Body of pancreas (tissue), 4 donors: ENCODE measurements around the gene FFAR4. TPM values are rescaled to one million over a fixed set of nuclear protein-coding genes. Genes with fewer than 3 reads are reported as not detected.
A peak's percentile ranks its signal among the peaks of the same experiment; 100 is the strongest.
"Not testable (repeated sequence)": the region's sequence is repeated elsewhere in the genome, so short reads cannot be mapped to it uniquely, and the experiment has no call there.

Experiments used
- ATAC-seq: fragments of 150-250 bp; one replicate; pipeline ENCODE4 v1.9.1; 2016
- DNase-seq, 4 donors: peaks; one replicate each; pipeline ENCODE4 v3.0.0-alpha.2; 2019
- H3K27ac ChIP-seq, 4 donors: fragments of 200-600 bp; sonication (generic); 1 replicate in 3 of 4; 2 replicates in 1 of 4; pipeline versions ENCODE4 v1.5.1 to v1.6.1; 2016 to 2019; ENCODE audit warnings: mild to moderate bottlenecking in 1 of 4, mixed read lengths in 1 of 4, moderate library complexity in 1 of 4
- H3K27me3 ChIP-seq, 2 donors: fragments of 200-600 bp; sonication (generic); one replicate each; pipeline ENCODE4 v1.6.0; 2016; ENCODE audit warnings: mild to moderate bottlenecking in 1 of 2
- H3K36me3 ChIP-seq, 2 donors: fragments of 200-600 bp; sonication (generic); replicated peaks in 1 of 2; 2 replicates each; pipeline ENCODE4 v1.5.1; 2016; ENCODE audit warnings: low read depth in 2 of 2; ENCODE audit not compliant: insufficient read depth in 1 of 2
- H3K4me1 ChIP-seq: fragments of 200-600 bp; sonication (generic); one replicate; pipeline ENCODE4 v1.6.0; 2016
- H3K4me3 ChIP-seq, 2 donors: fragments of 200-600 bp; sonication (generic); 1 replicate in 1 of 2; 2 replicates in 1 of 2; pipeline ENCODE4 v1.5.1; 2016 to 2019
- H3K9me3 ChIP-seq, 3 donors: fragments of 200-600 bp; sonication (generic); 1 replicate in 2 of 3; 2 replicates in 1 of 3; pipeline ENCODE4 v1.5.1; 2016
- POLR2A ChIP-seq, 3 donors: fragments of 450-650 bp; IDR thresholded peaks; one replicate each; pipeline ENCODE4 v1.6.1; 2016; ENCODE audit warnings: antibody characterized with exemption in 3 of 3, mild to moderate bottlenecking in 2 of 3
- WGBS, 2 donors: methylation state at CpG; one replicate each; pipeline ENCODE4 v1.1.5; 2017; 5-methylcytosine and 5-hydroxymethylcytosine counted together
- intact Hi-C: fragments of 100-400 bp; cut with DNase I; formaldehyde crosslinking; loops from one replicate; pipeline ENCODE4 v1.15.1; 2023
- total RNA-seq, 2 donors: library from RNA; depleted of rRNA; stranded (reverse); fragments of >200 nt; gene quantifications; one replicate each; pipeline ENCODE4 v1.1.0, GENCODE V29; 2016
- TF ChIP-seq, protein P1 (sequence below), 7 experiments: fragments of 450-650 bp in 4 of 7; fragments of 200-600 bp in 3 of 7; sonication (generic) in 3 of 7; IDR thresholded peaks; one replicate each; pipeline ENCODE4 v1.5.1; 2016 to 2019; ENCODE audit warnings: antibody characterized with exemption in 7 of 7

FFAR4 gene
- total RNA-seq = 1 to 10 TPM in 1 of 2 donors, under 1 TPM in 1; 0.78 to 2.3 TPM

- H3K4me3 ChIP-seq = no peak within 1 kb of the TSS
- intact Hi-C loops = no loop called here
- peak within 1 kb of the TSS in 2 of 4 donors; percentile 39 to 41 for H3K27ac ChIP-seq
- H3K9me3 ChIP-seq = no peaks in the 10 kb centered on the region
- no peaks in the 10 kb centered on the region for H3K36me3 ChIP-seq
- TF ChIP-seq, protein P1, sequence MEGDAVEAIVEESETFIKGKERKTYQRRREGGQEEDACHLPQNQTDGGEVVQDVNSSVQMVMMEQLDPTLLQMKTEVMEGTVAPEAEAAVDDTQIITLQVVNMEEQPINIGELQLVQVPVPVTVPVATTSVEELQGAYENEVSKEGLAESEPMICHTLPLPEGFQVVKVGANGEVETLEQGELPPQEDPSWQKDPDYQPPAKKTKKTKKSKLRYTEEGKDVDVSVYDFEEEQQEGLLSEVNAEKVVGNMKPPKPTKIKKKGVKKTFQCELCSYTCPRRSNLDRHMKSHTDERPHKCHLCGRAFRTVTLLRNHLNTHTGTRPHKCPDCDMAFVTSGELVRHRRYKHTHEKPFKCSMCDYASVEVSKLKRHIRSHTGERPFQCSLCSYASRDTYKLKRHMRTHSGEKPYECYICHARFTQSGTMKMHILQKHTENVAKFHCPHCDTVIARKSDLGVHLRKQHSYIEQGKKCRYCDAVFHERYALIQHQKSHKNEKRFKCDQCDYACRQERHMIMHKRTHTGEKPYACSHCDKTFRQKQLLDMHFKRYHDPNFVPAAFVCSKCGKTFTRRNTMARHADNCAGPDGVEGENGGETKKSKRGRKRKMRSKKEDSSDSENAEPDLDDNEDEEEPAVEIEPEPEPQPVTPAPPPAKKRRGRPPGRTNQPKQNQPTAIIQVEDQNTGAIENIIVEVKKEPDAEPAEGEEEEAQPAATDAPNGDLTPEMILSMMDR (IDR thresholded peaks at IDR 0.05) = no peak
- peak in 2 of 3 donors; percentile 39 to 57 for TF ChIP-seq POLR2A (IDR thresholded peaks at IDR 0.05)
- peaks cover 20% of the 10 kb centered on the region for H3K4me1 ChIP-seq
- DNase-seq (peak; percentile 48 to 66 (median 65)), ATAC-seq (peak; percentile 85)
- no peaks in the 10 kb centered on the region for H3K27me3 ChIP-seq
- WGBS, 2 donors = 0% methylated on average over 10 to 70 of the region's 85 CpGs
Observed at GRCh38 chr10:93566435-93567276, at the start of gene FFAR4. FFAR4 (plus strand) TSS chr10:93566665; CDS start chr10:93566721, 56 bp downstream.

DNA sequence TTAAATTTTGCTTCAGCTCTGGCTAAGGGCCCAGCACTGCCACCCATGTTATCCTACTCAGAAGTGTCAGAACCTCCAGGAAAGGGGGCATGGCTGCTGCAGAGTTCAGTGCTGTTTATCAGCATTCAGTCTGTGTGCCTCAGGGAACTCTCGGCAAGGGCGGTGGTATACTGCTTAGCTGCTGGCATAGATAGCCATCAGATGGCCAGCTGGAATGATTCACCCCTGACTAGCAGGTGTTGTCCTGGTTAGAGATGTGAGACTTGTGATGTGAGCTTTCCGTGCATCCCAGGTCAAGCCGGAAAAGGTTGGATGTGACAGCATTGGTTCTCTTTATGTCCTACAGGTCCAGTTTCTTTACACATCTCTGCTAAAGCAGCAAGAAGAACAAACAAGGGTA lies 47.9 kb upstream of the FFAR4 start:
- WGBS, 2 donors = 88 to 93% methylated on average over 3 to 4 of the region's 4 CpGs
- H3K9me3 ChIP-seq = no peaks in the 10 kb centered on the region
- TF ChIP-seq POLR2A (IDR thresholded peaks at IDR 0.05) = no peak
- TF ChIP-seq, protein P1 (IDR thresholded peaks at IDR 0.05) = no peak
- H3K27me3 ChIP-seq = no peaks in the 10 kb centered on the region
- H3K27ac ChIP-seq = no peak overlapping the region
- no peaks in the 10 kb centered on the region for H3K4me1 ChIP-seq
- H3K36me3 ChIP-seq = no peaks in the 10 kb centered on the region
- no peak overlapping the region for H3K4me3 ChIP-seq
- DNase-seq = no peak
- ATAC-seq = no peak
- intact Hi-C loops = no loop called here

DNA sequence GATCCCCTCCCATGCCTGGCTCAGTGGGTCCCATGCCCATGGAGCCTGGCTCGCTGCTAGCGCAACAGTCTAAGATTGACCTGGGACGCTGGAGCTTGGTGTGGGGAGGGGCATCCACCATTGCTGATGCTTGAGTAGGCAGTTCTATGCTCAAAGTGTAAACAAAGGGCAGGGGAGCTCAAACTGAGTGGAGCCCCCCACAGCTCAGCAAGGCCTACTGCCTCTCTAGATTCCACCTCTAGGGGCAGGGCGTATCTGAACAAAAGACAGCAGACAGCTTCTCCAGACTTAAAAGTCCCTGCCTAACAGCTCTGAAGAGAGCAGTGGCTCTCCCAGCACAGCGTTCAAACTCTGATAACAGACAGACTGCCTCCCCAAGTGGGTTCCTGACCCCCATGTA lies 31.2 kb upstream of the FFAR4 start:
- WGBS, 2 donors = 70 to 93% methylated on average over 2 to 4 of the region's 5 CpGs
- no peaks in the 10 kb centered on the region for H3K9me3 ChIP-seq
- TF ChIP-seq, protein P1 (IDR thresholded peaks at IDR 0.05) = no peak
- TF ChIP-seq POLR2A (IDR thresholded peaks at IDR 0.05) = no peak
- no peaks in the 10 kb centered on the region for H3K4me1 ChIP-seq
- no peak overlapping the region for H3K4me3 ChIP-seq
- intact Hi-C loops = no loop called here
- DNase-seq = no peak
- H3K36me3 ChIP-seq = no peaks in the 10 kb centered on the region
- no peak overlapping the region for H3K27ac ChIP-seq
- H3K27me3 ChIP-seq = no peaks in the 10 kb centered on the region
- ATAC-seq = no peak

GRCh38 chr10:93540871-93541270 lies 25.6 kb upstream of the FFAR4 start:
- DNase-seq, H3K36me3 ChIP-seq, H3K27me3 ChIP-seq, H3K27ac ChIP-seq, intact Hi-C loops, H3K4me3 ChIP-seq, ATAC-seq, H3K4me1 ChIP-seq, H3K9me3 ChIP-seq: not testable (repeated sequence)
- 89 to 91% methylated on average over 4 of the region's 4 CpGs for WGBS, 2 donors

- 48 to 56% methylated on average over 23 of the region's 23 CpGs for WGBS, 2 donors
- Histone ChIP-seq H3K4me1 (peaks cover 4% of the 10 kb centered on the region), H3K9me3 (no peaks in the 10 kb centered on the region), H3K27me3 (no peaks in the 10 kb centered on the region), H3K36me3 (no peaks in the 10 kb centered on the region), H3K4me3 (no peak overlapping the region), H3K27ac (no peak overlapping the region)
- no peak for TF ChIP-seq POLR2A (IDR thresholded peaks at IDR 0.05)
- TF ChIP-seq, protein P1 (IDR thresholded peaks at IDR 0.05) = peak; percentile 33 to 65 (median 55)
- peak; percentile 27 to 55 (median 37) for DNase-seq
- intact Hi-C loops = no loop called here
- ATAC-seq = peak; percentile 55
Observed at GRCh38 chr10:93541402-93542357, 24.8 kb upstream of the FFAR4 start.
